PFSK-1 (cell line): ENCODE results near the gene DGKG.

ENCODE experiments used
- FOXP2 ChIP-seq: optimal IDR thresholded peaks from 2 replicates; pipeline ENCODE3; 2011; ENCODE audit warnings: borderline replicate concordance, control low read depth, inconsistent platforms; ENCODE audit not compliant: insufficient read depth; ENCODE audit errors: extremely low read length, extremely low read depth
- POLR2AphosphoS5 ChIP-seq: IDR thresholded peaks from 2 replicates; pipeline ENCODE4 v1.6.1; 2012; ENCODE audit warnings: low read depth, mild to moderate bottlenecking, control low read depth, low read length, moderate library complexity
- REST ChIP-seq, 2 experiments: IDR thresholded peaks; 2 replicates each; pipeline versions ENCODE4 v1.6.1 to v1.8.0; 2011 to 2012; ENCODE audit warnings: low read depth in 2 of 2, low read length in 2 of 2, control low read depth in 1 of 2, inconsistent platforms in 1 of 2, mild to moderate bottlenecking in 1 of 2, moderate library complexity in 1 of 2; ENCODE audit not compliant: insufficient read depth in 1 of 2
- SIN3A ChIP-seq: IDR thresholded peaks from 2 replicates; pipeline ENCODE4 v1.6.1; 2012; ENCODE audit warnings: mild to moderate bottlenecking, low read length, moderate library complexity, borderline replicate concordance; ENCODE audit not compliant: insufficient read depth
- TAF1 ChIP-seq: IDR thresholded peaks from 2 replicates; pipeline ENCODE4 v1.6.1; 2012; ENCODE audit warnings: low read length, control low read depth, borderline replicate concordance; ENCODE audit not compliant: insufficient read depth

Gene DGKG

GRCh38 chr3:186176373-186176990 is 185.6 kb downstream of the DGKG start:
- no peak for TF ChIP-seq REST (IDR thresholded peaks at IDR 0.05; ENCODE audit: insufficient read depth in 1 of 2, low read depth in 2 of 2, low read length in 2 of 2)
- TF ChIP-seq TAF1: no peak
- no peak for TF ChIP-seq SIN3A
- TF ChIP-seq POLR2AphosphoS5: no peak

GRCh38 chr3:186173224-186173815 is 188.7 kb downstream of the DGKG start:
- TF ChIP-seq REST (IDR thresholded peaks at IDR 0.05; ENCODE audit: insufficient read depth in 1 of 2, low read depth in 2 of 2, low read length in 2 of 2): no peak
- TF ChIP-seq FOXP2: no peak
- no peak for TF ChIP-seq POLR2AphosphoS5
- TF ChIP-seq TAF1: no peak
- TF ChIP-seq SIN3A: no peak

- no peak for TF ChIP-seq REST (IDR thresholded peaks at IDR 0.05; ENCODE audit: insufficient read depth in 1 of 2, low read depth in 2 of 2, low read length in 2 of 2)
- no peak for TF ChIP-seq SIN3A
- no peak for TF ChIP-seq FOXP2
- TF ChIP-seq TAF1: no peak
- TF ChIP-seq POLR2AphosphoS5: no peak
Measured at GRCh38 chr3:186172353-186172752, 189.7 kb downstream of the DGKG start.

- TF ChIP-seq SIN3A: no peak
- no peak for TF ChIP-seq FOXP2
- TF ChIP-seq REST (IDR thresholded peaks at IDR 0.05; ENCODE audit: insufficient read depth in 1 of 2, low read depth in 2 of 2, low read length in 2 of 2): no peak
- TF ChIP-seq POLR2AphosphoS5: no peak
- no peak for TF ChIP-seq TAF1
Measured at GRCh38 chr3:186171521-186171920, 190.5 kb downstream of the DGKG start.

- TF ChIP-seq REST (IDR thresholded peaks at IDR 0.05; ENCODE audit: insufficient read depth in 1 of 2, low read depth in 2 of 2, low read length in 2 of 2) (no peak), SIN3A (no peak), POLR2AphosphoS5 (no peak), FOXP2 (no peak), TAF1 (no peak)
Measured at GRCh38 chr3:186170516-186170915, 191.5 kb downstream of the DGKG start.
